ENCODE data around the gene PLXNA4.

PLXNA4 gene

DNA sequence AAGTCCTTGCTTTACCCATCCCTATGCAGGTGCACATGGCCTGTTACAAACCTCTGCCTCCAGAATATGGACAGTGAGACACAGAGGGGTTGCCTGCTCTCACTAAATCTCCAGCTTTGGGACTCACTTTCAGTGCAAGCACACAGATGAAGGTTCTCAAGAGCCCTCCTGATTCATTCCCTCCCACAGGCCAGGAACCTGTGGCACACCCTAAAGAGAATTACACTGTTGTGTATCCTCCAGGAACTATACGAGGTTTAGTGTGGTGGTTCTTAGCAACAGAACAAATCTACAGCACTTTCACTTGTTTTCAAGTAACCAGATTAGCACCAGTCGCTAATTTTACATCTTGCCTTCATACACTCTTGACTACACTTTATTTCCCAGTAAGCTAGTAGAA lies 192.3 kb downstream of the PLXNA4 start:
- DNase-seq, result no peak

DNA sequence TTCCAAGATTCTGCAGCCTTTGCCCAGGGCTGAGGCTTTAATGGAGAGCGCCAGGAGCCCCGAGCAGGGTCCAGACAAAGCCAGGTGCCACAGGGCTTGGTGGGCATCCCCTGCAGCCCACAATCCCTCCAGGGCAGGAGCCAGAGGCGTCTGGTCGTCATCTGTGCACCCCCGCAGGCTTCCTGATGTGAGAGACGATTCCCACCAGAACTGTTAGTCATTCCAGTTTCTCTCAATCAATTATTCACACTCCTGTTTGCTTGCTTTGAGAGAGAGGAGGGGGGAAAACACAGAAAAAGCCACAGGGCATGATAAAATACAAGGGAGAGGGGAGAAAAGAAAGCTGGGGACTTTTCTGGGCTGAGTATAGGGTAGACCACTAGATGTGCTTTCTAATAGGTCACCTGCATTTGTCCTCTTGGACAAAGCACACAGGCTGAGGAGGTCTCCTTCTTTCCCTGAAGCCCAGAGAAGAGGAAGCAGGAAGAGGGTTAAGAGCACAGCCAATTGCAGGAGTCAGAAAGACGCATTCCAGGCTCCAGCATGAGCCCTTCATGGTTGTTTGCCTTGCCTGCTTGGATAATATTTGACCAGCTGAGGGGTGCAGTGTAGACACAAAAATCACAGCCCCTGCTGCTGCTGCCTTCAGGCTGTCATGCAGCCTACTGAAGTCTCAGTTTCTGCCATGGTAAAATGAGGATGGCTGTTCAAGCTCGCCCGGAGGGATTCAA lies 194.4 kb downstream of the PLXNA4 start:
- DNase-seq, result no peak

DNA sequence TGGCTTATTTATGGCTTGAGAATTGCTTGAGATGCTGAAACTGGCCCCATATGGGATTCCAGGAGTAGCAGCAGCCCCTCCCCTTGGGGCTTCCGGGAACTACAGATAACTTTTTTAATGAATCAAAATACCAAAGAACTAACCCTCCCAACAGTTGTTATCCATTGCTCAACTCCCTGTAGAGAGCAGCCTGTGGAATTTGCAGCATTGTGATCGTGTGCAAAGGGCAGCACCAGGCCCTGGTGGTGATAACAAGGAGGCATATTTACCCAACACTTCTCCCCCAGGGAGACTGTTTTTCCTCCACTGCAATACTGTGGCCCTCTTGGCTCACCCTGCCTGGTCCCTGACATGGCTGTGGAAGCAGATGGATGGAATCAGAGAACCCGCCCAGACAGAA lies 196.2 kb downstream of the PLXNA4 start:
- no peak for DNase-seq

DNA sequence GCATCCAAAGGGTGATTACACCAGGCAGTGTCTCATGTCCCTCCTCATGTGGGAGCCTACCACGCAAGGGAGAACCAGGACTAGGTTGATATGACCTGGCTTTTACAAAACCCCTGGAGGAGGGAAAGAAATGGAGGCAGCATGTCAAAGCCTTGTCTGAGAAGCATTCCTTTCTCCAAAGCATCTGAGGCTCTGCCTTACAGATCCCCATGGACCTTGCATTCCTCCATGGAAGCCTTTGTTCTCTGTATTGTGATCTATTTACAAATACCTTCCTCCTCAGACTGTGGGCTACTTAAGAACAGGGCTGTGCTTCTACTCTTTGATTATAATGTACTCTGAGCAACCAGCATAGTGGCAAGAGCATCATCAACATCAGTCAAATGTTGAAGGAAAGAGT lies 197.0 kb downstream of the PLXNA4 start:
- DNase-seq, result no peak

DNA sequence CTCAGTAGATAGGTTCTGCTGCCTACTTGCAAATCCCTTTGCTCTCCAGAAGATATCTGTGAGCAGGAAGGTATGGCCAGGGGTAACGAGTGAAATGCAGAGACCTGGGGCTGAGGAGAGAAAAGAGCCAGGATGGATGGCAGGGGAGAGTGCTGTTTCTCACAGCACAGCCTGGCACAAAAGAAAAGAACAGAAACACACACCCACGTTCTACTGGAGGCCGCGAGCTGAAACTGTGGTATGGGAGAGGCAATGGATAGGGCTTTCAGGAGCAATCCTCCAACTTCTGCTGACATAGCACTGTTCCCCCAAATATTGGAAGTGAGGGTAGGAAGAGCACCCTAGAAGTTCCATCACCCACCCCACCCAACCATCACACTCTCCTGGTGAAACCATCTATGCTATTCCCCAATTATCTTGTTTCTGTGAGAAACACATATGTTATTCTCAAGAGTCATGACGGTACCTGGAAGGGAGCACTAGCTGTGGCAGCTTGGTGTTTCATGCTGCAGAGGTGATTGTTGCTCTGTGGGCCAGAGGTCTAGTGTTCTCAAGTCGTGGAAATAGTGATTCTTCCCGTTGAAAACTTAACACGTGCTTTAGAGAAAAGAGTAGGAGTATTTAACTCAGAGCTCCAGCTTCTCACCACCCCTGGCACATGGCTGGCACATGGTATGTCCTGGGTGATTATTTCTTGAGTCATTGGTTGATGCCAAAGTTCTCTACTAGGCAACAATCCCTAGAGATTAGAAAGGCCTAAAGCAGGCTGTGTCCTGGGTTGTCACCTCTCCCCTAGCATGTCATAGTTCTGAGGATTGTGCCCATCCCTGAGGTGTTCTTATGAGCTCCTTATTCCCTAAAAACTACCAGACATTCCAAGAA lies 198.3 kb downstream of the PLXNA4 start:
- DNase-seq, result no peak

DNA sequence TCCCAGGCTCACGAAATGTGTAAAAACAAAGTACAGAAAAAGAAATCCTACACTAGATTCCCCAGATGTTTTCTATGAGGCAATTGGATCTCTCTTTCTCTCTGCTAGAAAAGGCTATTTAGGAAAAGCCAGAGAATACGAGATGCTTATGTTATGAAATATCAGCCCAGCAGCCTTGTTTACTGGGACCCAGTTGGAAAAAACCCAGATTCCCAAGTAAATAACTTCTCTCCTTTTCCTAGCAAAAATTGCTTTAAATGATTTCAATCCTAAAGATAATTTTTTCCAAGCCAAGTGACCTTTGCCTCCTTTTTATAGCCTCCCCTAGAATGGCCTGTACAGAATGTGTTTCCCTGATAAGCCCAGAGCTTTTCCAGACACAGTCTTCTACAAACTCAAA lies 199.3 kb downstream of the PLXNA4 start:
- DNase-seq, result no peak

DNA sequence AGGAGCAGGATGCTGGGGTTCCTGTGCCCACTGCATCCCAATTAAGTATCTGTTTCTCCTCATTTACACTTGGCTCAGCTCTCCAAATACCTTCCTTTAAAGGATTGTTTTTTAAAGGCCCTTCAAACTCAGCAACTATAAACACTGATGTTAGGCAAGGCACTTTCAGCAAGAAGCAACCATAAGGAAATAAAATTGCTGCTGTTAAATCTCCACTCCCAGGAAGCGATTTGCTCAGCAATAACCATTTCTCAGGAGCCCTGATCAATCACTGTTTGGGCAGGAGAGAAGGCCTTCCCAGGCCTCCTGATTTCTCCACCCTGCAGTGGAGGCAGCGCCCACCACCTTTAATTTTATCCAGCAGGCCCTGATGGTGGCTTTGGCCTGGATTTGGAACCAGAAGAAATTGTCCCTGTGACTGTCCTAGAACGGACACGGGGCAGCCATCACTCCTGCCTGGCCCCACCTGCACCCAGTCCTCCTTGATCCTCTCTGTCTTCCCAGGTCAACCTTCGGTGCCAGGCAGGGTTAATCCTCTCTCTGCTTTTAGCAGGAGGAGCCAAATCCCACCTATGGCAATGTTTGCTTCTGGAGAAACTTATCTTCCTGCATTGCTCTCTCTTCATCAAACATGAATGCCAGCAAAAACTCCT lies 199.8 kb downstream of the PLXNA4 start:
- no peak for DNase-seq

DNA sequence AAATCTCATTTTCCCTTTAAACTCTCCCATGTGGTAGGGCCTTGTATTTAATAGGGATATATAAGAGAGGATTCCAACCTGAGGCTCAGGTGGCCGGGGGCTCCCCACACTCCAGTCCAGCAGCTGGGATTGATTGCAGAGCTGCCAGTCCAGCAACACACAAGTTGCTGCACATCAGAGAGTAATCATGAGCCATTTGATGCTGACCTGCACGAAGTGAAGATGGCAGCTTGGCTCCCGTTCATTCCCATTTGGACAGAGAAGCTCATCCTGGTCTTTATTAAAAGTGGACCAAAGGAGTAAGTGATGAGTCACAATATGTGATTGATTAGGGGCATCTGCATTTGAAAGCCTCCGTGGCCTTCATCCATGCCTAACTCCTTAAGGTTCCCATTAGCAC lies 202.4 kb downstream of the PLXNA4 start:
- DNase-seq, result no peak

DNA sequence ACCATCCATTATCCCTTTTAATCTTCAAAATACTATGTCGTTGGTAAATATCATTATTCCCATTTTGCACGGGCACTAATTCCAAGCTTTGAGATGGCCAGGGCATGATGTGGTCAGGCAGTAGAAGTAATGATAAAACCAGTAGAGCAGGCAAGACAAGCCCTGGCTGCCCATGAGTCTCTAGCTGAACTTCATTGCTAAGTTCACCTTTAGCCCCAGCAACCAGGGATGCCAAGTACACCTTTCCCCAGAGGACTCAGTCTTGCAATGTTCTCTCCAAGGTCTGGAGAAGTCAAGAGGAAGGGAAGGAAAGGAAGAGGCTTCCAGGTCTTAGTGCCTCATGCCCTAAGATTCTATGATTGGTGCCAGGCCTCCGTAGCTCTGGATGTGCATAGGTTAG lies 203.2 kb downstream of the PLXNA4 start:
- DNase-seq, result no peak

DNA sequence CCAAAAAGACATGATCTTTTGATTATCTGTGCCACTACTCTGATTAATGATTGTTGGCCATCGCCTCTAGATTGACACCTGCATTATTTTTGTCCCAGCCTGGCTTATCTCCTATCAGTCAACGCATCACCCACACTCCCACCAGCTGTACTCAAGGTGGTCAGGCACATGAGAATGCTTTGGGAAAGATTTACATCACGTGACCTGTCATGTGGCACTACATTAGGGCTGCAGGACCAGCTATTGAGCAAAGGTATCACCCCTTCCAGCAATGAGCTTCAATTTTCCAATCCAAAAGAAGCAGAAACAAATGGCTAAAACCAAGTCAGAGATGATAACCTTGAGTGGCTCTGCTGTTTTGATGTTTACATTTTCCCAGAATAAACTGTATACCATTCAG lies 204.3 kb downstream of the PLXNA4 start:
- no peak for DNase-seq

DNA sequence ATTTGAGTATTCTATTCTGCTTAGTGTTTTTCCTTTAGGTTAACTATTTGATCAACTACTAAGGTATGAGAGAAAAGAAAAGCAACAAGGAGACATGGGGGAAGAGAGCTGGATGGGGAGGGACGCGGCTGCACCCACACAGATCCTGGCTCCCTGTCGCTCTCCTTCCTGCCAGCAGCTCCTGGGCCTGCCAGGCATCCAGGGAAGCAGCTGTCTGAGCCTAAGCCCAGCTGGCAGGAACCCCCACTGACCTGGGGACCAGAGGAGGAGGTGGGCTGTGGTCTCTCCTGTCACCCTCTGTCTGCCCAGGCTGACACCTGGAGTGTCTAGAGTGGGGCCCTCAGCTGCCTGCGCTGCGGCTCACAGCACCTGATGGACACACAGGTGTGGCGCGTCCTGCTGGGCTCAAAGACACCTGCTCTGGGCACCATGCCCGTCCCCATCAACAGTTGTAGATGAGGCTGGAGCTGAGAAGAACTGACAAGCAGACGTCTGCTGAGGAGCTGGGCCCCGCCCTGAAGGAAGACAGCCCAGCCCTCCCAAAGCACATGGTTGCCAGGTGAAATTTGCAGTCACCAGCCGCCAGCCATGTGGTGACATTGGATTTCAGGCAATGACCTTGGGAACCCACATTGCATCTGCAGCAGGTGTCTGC lies 207.9 kb downstream of the PLXNA4 start:
- DNase-seq, result no peak

DNA sequence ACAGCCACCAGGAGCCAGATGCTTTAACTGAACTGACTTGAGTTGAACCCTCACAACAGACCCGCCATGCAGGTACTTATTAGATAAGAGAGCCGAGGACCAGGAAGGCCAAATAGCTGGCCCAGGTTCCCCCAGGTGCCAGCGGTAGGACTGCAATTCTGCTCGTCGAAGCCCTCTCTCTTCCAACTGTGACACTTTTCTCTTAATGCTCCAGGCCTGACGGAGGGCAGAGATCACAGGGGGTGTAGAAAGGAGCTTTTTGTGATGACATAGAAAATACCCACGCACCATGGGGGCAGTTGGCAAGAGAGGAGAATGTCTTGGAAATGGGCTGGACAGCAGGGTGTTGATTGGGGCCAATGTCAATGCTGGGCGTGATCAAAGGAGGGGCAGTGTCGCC lies 208.5 kb downstream of the PLXNA4 start:
- no peak for DNase-seq

DNA sequence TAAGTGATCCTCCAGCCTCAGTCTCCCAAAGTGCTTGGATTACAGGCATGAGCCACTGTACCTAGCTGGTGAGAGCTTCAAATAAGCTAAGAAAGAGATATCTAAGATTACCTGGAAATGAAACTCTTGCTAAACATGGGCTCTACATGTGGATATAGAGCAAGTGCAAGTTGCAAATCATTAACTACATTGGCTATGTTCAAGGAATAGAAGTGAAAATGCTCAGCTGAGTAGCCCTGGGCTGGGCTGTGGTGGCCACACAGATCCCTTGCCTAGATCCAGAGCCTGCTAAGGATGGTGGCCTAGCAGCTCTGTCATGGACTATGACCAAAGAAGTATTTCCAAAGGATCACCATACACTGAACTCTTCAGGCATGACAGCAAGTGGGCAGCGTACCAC lies 209.3 kb downstream of the PLXNA4 start:
- DNase-seq, result no peak

DNA sequence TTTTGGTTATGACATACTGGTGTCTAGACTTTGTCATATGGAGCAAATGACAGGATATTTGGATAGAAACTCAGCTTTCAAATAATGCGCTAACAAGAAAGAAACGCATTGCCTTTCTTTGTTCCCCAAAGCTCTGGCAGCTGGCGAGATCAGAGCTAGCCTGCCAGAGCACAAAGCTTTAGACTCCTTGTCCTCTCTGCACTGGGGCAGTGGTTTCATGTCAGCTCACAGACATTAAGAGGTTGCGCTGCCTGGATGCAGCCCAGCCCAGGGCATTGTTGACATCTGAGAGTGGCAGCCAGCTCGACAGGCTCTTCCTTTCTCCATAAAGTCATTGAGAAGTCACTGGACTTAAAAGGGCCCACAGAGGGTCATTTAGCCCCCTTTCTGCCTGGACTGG lies 212.0 kb downstream of the PLXNA4 start:
- no peak for DNase-seq

DNA sequence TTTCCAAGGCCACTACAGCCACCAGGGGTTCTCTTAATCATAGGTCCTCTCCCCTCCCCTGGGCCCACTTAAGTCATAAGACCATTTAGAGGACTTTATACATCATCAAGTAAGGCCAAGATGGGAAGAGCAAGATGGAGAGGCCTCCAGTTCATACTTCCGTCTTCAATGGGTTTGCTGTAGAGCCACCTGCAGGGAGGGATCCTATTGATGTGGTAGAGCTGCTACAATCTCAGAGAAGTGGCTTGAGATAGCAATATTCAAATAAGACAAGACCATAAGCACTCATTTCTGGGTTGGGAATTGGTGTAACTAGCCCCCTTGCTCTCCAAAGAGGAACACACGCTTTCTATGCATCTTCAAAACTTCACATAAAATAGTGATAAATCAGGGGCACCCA lies 214.2 kb downstream of the PLXNA4 start:
- DNase-seq, result no peak

DNA sequence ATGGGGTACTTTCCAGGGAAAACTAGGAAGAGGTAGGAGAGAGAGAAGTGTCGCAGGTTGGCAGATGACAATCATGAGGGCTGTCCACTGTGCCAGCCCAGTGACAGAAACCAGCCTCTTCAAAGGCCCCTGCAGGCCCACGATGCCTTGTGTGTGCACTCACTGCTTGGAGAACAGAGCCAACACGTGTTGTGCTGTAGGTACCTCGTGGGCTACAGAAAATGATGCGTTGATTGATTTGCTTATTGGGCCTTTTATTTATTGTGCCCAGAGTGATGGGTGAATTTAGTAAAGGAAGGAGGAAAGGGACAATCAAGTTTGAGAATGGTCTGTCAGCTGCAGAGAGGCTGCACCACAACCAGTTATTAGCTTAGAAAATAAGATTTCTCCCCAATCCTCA lies 215.1 kb downstream of the PLXNA4 start:
- no peak for DNase-seq

DNA sequence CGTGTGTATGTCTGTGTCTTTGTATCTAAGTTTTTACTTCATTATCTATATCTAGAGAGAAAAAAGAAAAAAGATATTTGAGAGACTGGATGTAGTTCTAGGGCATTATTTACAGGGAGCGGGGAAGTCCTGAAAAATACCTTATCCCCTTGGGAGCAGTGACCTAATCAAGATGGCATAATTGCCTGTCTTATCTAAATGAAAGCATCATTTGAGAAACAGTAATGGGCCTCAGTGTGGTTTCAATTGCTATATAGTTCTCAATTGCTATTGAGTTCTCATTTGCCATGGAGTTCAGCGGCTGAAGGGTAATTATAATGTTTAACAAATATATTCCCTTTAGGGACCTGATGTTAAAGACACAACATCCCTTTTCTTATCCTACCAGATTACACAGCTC lies 216.5 kb downstream of the PLXNA4 start:
- no peak for DNase-seq

DNA sequence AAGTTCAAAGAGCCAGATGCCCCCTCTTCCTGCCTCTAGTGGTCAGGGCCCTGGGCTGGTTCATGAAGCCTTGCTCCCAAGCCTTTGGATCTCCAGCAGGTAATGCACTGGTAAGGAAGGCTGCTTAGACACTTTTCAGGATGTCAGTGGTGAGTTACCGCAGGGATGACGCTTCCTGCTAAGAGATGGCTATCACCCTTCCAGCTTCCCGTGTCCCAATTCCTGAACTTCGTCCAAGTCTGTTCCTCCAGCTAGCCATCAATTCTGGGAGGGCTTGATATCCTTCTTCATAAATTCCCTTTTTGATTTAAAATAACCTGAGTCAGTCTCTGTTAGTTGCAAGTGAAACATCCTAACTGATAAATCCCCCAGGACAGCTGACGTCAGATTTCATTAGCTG lies 221.2 kb downstream of the PLXNA4 start:
- no peak for DNase-seq

DNA sequence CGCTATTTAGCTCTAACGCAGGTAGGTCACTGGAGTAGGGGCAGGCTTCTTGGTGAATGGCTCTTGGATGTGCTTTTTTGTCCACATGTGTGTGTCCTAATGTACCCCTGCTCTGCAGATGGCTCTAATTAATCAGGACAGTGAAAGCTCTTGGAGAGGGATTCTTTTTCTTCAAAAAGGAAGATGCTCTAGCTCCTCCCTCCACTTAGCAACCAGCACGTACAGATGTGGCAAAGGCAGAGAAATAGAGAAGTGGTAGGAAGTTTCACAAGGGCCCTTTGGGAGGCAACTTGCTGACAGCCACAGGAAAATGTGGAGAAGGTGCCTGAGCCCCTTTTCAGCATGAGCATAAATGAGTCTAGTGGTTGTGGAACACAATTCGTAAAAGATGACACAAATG lies 221.7 kb downstream of the PLXNA4 start:
- DNase-seq, result no peak

DNA sequence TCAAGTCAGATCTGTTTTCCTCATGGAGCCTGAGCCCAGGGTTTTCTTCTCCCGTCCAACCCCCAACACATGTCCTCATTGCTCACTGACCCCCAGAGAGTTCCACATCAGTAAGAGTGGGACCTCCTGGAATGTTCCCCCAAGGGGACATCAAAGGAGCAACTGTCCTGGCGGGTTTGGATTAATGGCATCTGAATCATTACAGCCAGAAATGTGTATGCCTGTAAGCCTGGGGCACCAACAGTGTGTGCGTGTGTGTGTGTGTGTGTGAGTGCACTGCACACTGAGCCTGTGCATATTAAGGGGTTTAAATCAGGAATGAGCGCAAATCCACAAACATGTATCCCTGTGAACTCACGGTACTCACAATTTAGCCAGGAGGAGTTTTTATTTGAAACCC lies 222.3 kb downstream of the PLXNA4 start:
- no peak for DNase-seq

DNA sequence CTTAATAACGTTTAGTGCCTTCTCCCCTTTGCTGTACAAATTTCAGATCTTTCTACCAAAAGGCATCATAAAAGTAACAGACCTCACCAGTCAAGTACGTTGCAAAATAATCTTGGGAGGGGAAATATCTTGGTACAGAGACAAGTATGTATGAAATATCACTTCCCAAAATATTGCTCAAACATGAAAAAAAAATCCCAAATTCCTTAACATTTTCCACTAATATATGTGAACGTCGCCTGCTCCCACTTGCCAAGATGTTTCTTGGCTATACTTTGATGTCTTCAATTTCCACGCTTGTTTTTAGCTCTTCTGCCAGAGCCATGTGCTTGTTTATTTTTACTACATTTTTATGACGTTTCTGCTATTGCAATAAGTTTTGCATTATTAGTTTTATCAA lies 223.5 kb downstream of the PLXNA4 start:
- no peak for DNase-seq

DNA sequence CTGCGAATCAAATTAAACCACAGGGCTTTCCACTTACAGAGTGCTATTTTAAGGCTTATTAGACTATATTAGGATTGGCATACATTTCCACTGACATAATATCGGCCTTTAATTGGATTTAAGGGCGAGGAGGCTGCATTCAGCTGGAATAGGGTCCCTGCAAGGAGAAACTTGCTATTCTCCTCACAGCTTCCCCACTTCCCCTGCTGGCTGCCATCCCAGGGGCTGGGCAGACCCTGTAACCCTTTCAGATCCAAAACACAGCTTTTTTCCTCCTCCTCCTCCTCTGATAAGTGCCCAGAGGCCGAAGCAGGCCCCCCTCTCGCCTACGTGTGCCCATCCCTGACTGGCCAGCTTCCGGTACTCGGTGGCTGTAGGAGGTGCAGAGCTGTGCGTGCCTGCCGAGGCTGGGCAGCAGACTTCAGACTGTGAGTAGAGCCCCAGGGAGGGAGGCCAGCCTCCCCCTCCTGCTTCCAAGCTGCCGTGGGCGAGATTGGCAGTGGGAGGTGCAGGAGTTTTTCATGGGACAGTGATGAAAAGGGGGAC lies 224.2 kb downstream of the PLXNA4 start:
- no peak for DNase-seq

DNA sequence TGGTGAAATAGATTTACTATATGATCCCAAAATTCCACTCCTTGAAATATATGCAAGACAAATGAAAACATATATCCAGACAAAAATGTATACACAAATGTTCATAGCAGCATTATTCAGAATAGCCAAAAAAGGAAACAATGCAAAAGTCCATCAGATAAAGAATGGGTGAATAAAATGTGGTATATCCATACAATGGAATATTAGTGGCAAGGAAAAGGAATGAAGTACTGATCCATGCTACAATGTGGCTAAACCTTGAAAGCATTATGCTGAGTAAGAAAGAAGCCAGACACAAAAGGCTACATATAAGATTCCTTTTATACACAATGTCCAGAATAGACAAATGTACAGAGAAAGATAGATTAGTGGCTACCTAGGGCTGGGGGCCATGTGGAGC lies 225.5 kb downstream of the PLXNA4 start:
- no peak for DNase-seq
